Spleen (tissue), 11 donors: ENCODE measurements around the gene POLR1H. TPM values are rescaled to one million over a fixed set of nuclear protein-coding genes. Genes with fewer than 3 reads are reported as not detected.
A peak's percentile ranks its signal among the peaks of the same experiment; 100 is the strongest.

ENCODE experiments used
- DNase-seq: peaks from one replicate; pipeline ENCODE4 v3.0.0-alpha.2; 2020
- H3K27ac ChIP-seq, 8 donors: fragments of 200-600 bp; sonication (generic) in 7 of 8; 1 replicate in 4 of 8; 2 replicates in 4 of 8; pipeline versions ENCODE4 v1.5.0 to v1.8.0; 2016 to 2021; ENCODE audit warnings: inconsistent platforms in 4 of 8, mild to moderate bottlenecking in 4 of 8, moderate library complexity in 1 of 8
- H3K27me3 ChIP-seq, 7 donors: fragments of 200-600 bp; sonication (generic) in 6 of 7; replicated peaks in 1 of 7; 1 replicate in 4 of 7; 2 replicates in 3 of 7; pipeline versions ENCODE4 v1.5.0 to v1.8.0; 2016 to 2021; ENCODE audit warnings: inconsistent platforms in 3 of 7, mild to moderate bottlenecking in 1 of 7
- H3K36me3 ChIP-seq, 6 donors: fragments of 200-600 bp; sonication (generic) in 5 of 6; 1 replicate in 4 of 6; 2 replicates in 2 of 6; pipeline versions ENCODE4 v1.5.0 to v1.8.0; 2016 to 2021; ENCODE audit warnings: inconsistent platforms in 2 of 6
- H3K4me1 ChIP-seq, 6 donors: fragments of 200-600 bp; sonication (generic) in 5 of 6; 1 replicate in 3 of 6; 2 replicates in 3 of 6; pipeline versions ENCODE4 v1.5.0 to v1.8.0; 2016 to 2021; ENCODE audit warnings: inconsistent platforms in 3 of 6
- H3K4me3 ChIP-seq, 8 donors: fragments of 200-600 bp; sonication (generic) in 7 of 8; 1 replicate in 4 of 8; 2 replicates in 4 of 8; pipeline versions ENCODE4 v1.5.0 to v1.8.0; 2016 to 2021; ENCODE audit warnings: inconsistent platforms in 4 of 8, mild to moderate bottlenecking in 4 of 8, moderate library complexity in 2 of 8
- H3K9me3 ChIP-seq, 8 donors: fragments of 200-600 bp; sonication (generic) in 7 of 8; 1 replicate in 4 of 8; 2 replicates in 4 of 8; pipeline versions ENCODE4 v1.5.0 to v1.8.0; 2016 to 2021; ENCODE audit warnings: inconsistent platforms in 4 of 8
- CTCF ChIP-seq, 11 experiments: fragments of 200-600 bp in 7 of 11; fragments of 450-650 bp in 4 of 11; sonication (generic) in 4 of 11; IDR thresholded peaks in 8 of 11; conservative IDR thresholded peaks in 3 of 11; 1 replicate in 7 of 11; 2 replicates in 4 of 11; pipeline versions ENCODE4 v1.4.0 to v1.8.0; 2016 to 2021; ENCODE audit warnings: antibody characterized with exemption in 11 of 11, inconsistent platforms in 4 of 11, mild to moderate bottlenecking in 1 of 11
- POLR2A ChIP-seq, 3 donors: fragments of 450-650 bp; IDR thresholded peaks; one replicate each; pipeline ENCODE4 v1.5.1; 2017; ENCODE audit warnings: antibody characterized with exemption in 3 of 3, mild to moderate bottlenecking in 1 of 3
- POLR2AphosphoS5 ChIP-seq, 3 donors: sonication (generic); formaldehyde crosslinking; IDR thresholded peaks; one replicate each; pipeline ENCODE4 v1.5.1; 2017; ENCODE audit warnings: antibody characterized with exemption in 3 of 3
- WGBS, 5 donors: extraction: QIAGEN DNeasy Blood & Tissue Kit in 3 of 5; methylation state at CpG; one replicate each; pipeline versions ENCODE4 v1.1.5 to v1.1.7; 2013 to 2018; 5-methylcytosine and 5-hydroxymethylcytosine counted together
- intact Hi-C: fragments of 100-400 bp; cut with DNase I; formaldehyde crosslinking; loops from one replicate; pipeline ENCODE4 v1.15.0; 2023; ENCODE audit warnings: low total_unique reads
- polyA plus RNA-seq, 3 donors: library from polyadenylated mRNA; stranded (reverse); fragments of 200-250 nt; gene quantifications; one replicate each; pipeline ENCODE4 v1.2.1, GENCODE V29; 2013
- total RNA-seq, 7 donors: library from RNA; depleted of rRNA in 3 of 7; stranded (reverse); fragments of >200 nt in 3 of 7; fragmentation: NEBNext Ultra II Directional in 4 of 7; extraction: Animal tissue kit (Norgen Biotek cat#: 25700) in 4 of 7; gene quantifications; one replicate each; pipeline versions ENCODE4 v1.1.0 to v1.2.1, GENCODE V29; 2016 to 2021
- donor health status: healthy with polysubstance abuse.
- donor health status: DM: no; HTN: no; CAD: no; lungs with moderate emphysema.
- donor health status: DM: no; HTN: no; CAD: no.
- donor health status: Bipolar disorder and iron deficiency.
- donor health status: healthy.
- donor health status: DM: no; HTN: no; CAD: no.
- donor health status: DM: yes; HTN: yes; CAD: no.

POLR1H gene
- total and polyA plus RNA-seq, 10 donors: 21.0 to 78.6 (median 27.2) TPM

- intact Hi-C loops: no loop called here
- no peak for TF ChIP-seq CTCF (IDR thresholded peaks at IDR 0.05 in 8 of 11, conservative IDR thresholded peaks at IDR 0.05 in 3 of 11)
- TF ChIP-seq POLR2AphosphoS5 (IDR thresholded peaks at IDR 0.05): no peak
- no peak for TF ChIP-seq POLR2A (IDR thresholded peaks at IDR 0.05)
- H3K4me3 ChIP-seq: no peak overlapping the region
- no peaks in the 10 kb centered on the region for H3K4me1 ChIP-seq
- no peaks in the 10 kb centered on the region for H3K9me3 ChIP-seq
- H3K27me3 ChIP-seq: peaks cover 0 to 68% (median 10%) of the 10 kb centered on the region in 7 donors
- H3K36me3 ChIP-seq: no peaks in the 10 kb centered on the region
- WGBS, 5 donors: 60 to 80% (median 71%) methylated on average over 5 of the region's 5 CpGs
- no peak for DNase-seq
- no peak overlapping the region for H3K27ac ChIP-seq
Measured at GRCh38 chr6:30087876-30088275, 26.8 kb downstream of the POLR1H start.

GRCh38 chr6:30091577-30092381, 30.7 kb downstream of the POLR1H start:
- no peaks in the 10 kb centered on the region for H3K4me1 ChIP-seq
- 43 to 64% (median 53%) methylated on average over 11 of the region's 11 CpGs for WGBS, 5 donors
- no peak overlapping the region for H3K4me3 ChIP-seq
- TF ChIP-seq CTCF (IDR thresholded peaks at IDR 0.05 in 8 of 11, conservative IDR thresholded peaks at IDR 0.05 in 3 of 11) (no peak), POLR2A (IDR thresholded peaks at IDR 0.05) (no peak), POLR2AphosphoS5 (IDR thresholded peaks at IDR 0.05) (no peak)
- peak overlapping the region in 4 of 8 donors; percentile 14 to 28 (median 24) for H3K27ac ChIP-seq
- no peaks in the 10 kb centered on the region for H3K9me3 ChIP-seq
- intact Hi-C loops: no loop called here
- no peaks in the 10 kb centered on the region for H3K36me3 ChIP-seq
- no peak for DNase-seq
- H3K27me3 ChIP-seq: peaks cover 0 to 86% (median 14%) of the 10 kb centered on the region in 7 donors

- WGBS, 5 donors: 67 to 81% (median 76%) methylated on average over 6 of the region's 6 CpGs
- Histone ChIP-seq H3K4me3 (no peak overlapping the region), H3K4me1 (no peaks in the 10 kb centered on the region), H3K27me3 (peaks cover 0 to 86% (median 11%) of the 10 kb centered on the region in 7 donors), H3K27ac (no peak overlapping the region), H3K36me3 (no peaks in the 10 kb centered on the region), H3K9me3 (no peaks in the 10 kb centered on the region)
- TF ChIP-seq POLR2A (IDR thresholded peaks at IDR 0.05) (no peak), POLR2AphosphoS5 (IDR thresholded peaks at IDR 0.05) (no peak), CTCF (IDR thresholded peaks at IDR 0.05 in 8 of 11, conservative IDR thresholded peaks at IDR 0.05 in 3 of 11) (no peak)
- DNase-seq: no peak
- intact Hi-C loops: no loop called here
Measured at GRCh38 chr6:30092852-30093543, 31.9 kb downstream of the POLR1H start.
